Hematopoietic multipotent progenitor cell treated with erythropoietin and hydrocortisone succinate and interleukin-3 and kit ligand, for 6 days (in vitro differentiated cells): ENCODE data around the gene WRAP73.
A peak's percentile ranks its signal among the peaks of the same experiment; 100 is the strongest.
"Not testable (repeated sequence)": the region's sequence is repeated elsewhere in the genome, so short reads cannot be mapped to it uniquely, and the experiment has no call there.

Experiments
- DNase-seq: peaks from one replicate; pipeline ENCODE4 v3.0.0-alpha.2; 2015

Gene WRAP73

GRCh38 chr1:3627515-3628253 is 22.2 kb downstream of the WRAP73 start:
- DNase-seq = no peak

GRCh38 chr1:3626025-3626424 is 23.9 kb downstream of the WRAP73 start:
- DNase-seq = no peak

GRCh38 chr1:3625151-3625907 is 24.6 kb downstream of the WRAP73 start:
- peak; percentile 87 for DNase-seq

GRCh38 chr1:3624200-3625136 is 25.4 kb downstream of the WRAP73 start, which contains the start of gene TPRG1L:
TSS of gene TPRG1L (plus strand) at chr1:3625015. CDS start at chr1:3625073, 58 bp downstream.
- DNase-seq = peak; percentile 98

GRCh38 chr1:3623441-3624199 is 26.3 kb downstream of the WRAP73 start:
- no peak for DNase-seq

GRCh38 chr1:3622102-3622501 is 27.8 kb downstream of the WRAP73 start:
- DNase-seq = not testable (repeated sequence)

GRCh38 chr1:3621151-3621671 is 28.7 kb downstream of the WRAP73 start:
- DNase-seq = not testable (repeated sequence)

- no peak for DNase-seq
Measured at GRCh38 chr1:3620708-3621107, 29.2 kb downstream of the WRAP73 start.

GRCh38 chr1:3618881-3619671 is 30.8 kb downstream of the WRAP73 start:
- DNase-seq = peak; percentile 89

GRCh38 chr1:3618531-3618880 is 31.4 kb downstream of the WRAP73 start:
- DNase-seq = no peak

GRCh38 chr1:3617806-3618345 is 32.0 kb downstream of the WRAP73 start:
- DNase-seq = no peak

GRCh38 chr1:3616861-3617260 is 33.0 kb downstream of the WRAP73 start:
- DNase-seq = no peak

- peak; percentile 46 for DNase-seq
Measured at GRCh38 chr1:3614755-3615742, 34.9 kb downstream of the WRAP73 start.

- no peak for DNase-seq
Measured at GRCh38 chr1:3612123-3612522, 37.8 kb downstream of the WRAP73 start.

- DNase-seq = peak; percentile 69
Measured at GRCh38 chr1:3611170-3612019, 38.5 kb downstream of the WRAP73 start, which contains the start of gene MEGF6. TSS of gene MEGF6 (minus strand) at chr1:3611508. CDS start at chr1:3611268, 240 bp downstream.

GRCh38 chr1:3610527-3611169 is 39.3 kb downstream of the WRAP73 start:
- peak; percentile 61 for DNase-seq

- no peak for DNase-seq
Measured at GRCh38 chr1:3609769-3610526, 40.0 kb downstream of the WRAP73 start.
